H1 (cell line): ENCODE results near the gene MYH9.

Experiments used
- CBX5 ChIP-seq: fragments of 300-800, 300-1000 bp; sonication (generic); IDR thresholded peaks from 2 replicates; pipeline ENCODE4 v1.7.1; 2016; ENCODE audit warnings: antibody characterized with exemption, low read length, low read depth
- CHD2 ChIP-seq: IDR thresholded peaks from 2 replicates; pipeline ENCODE4 v1.6.1; 2012; ENCODE audit warnings: low read length, improper control_type of control experiment
- CHD7 ChIP-seq: fragments of 300-600 bp; sonication (generic); IDR thresholded peaks from 2 replicates; pipeline ENCODE4 v1.7.1; 2012; ENCODE audit warnings: low read length, moderate library complexity, mild to moderate bottlenecking, inconsistent platforms; ENCODE audit not compliant: insufficient replicate concordance
- CREB1 ChIP-seq: IDR thresholded peaks from 2 replicates; pipeline ENCODE4 v1.6.1; 2012; ENCODE audit warnings: inconsistent platforms
- CTCF ChIP-seq, 3 experiments: IDR thresholded peaks; 1 replicate in 2 of 3; 2 replicates in 1 of 3; pipeline versions ENCODE4 v1.5.1 to v1.6.1; 2011; ENCODE audit warnings: low read length in 3 of 3, mild to moderate bottlenecking in 3 of 3, inconsistent platforms in 2 of 3, low read depth in 1 of 3, moderate library complexity in 1 of 3; ENCODE audit not compliant: insufficient read depth in 1 of 3; ENCODE audit errors: control extremely low read depth in 1 of 3
- HDAC6 ChIP-seq: IDR thresholded peaks from one replicate; pipeline ENCODE4 v1.7.1; 2012; ENCODE audit warnings: low read depth, mild to moderate bottlenecking, inconsistent platforms, low read length, moderate library complexity
- JUND ChIP-seq: IDR thresholded peaks from 2 replicates; pipeline ENCODE4 v1.6.1; 2011; ENCODE audit warnings: mild to moderate bottlenecking, improper control_type of control experiment, low read length
- MAX ChIP-seq: IDR thresholded peaks from 2 replicates; pipeline ENCODE4 v1.6.1; 2012; ENCODE audit warnings: inconsistent platforms
- POLR2A ChIP-seq, 2 experiments: IDR thresholded peaks; 1 replicate in 1 of 2; 2 replicates in 1 of 2; pipeline ENCODE4 v1.6.1; 2011; ENCODE audit warnings: low read depth in 2 of 2, low read length in 2 of 2, mild to moderate bottlenecking in 2 of 2; ENCODE audit errors: control extremely low read depth in 1 of 2
- RAD21 ChIP-seq, 2 experiments: IDR thresholded peaks in 1 of 2; conservative IDR thresholded peaks in 1 of 2; 2 replicates each; pipeline ENCODE4 v1.6.1; 2011; ENCODE audit warnings: low read depth in 2 of 2, low read length in 2 of 2, improper control_type of control experiment in 1 of 2, inconsistent platforms in 1 of 2, mild to moderate bottlenecking in 1 of 2, moderate library complexity in 1 of 2
- USF2 ChIP-seq: IDR thresholded peaks from 2 replicates; pipeline ENCODE4 v1.6.1; 2011; ENCODE audit warnings: low read length, improper control_type of control experiment

- no peak for TF ChIP-seq USF2
- no peak for TF ChIP-seq CTCF (IDR thresholded peaks at IDR 0.05; ENCODE audit: control extremely low read depth in 1 of 3, insufficient read depth in 1 of 3, low read depth in 1 of 3, low read length in 3 of 3)
- TF ChIP-seq MAX, result no peak
- TF ChIP-seq CHD2, result no peak
- no peak for TF ChIP-seq RAD21 (IDR thresholded peaks at IDR 0.05 in 1 of 2, conservative IDR thresholded peaks at IDR 0.05 in 1 of 2; ENCODE audit: low read depth in 2 of 2, low read length in 2 of 2)
- no peak for TF ChIP-seq CREB1
- TF ChIP-seq CHD7, result no peak
- TF ChIP-seq POLR2A (IDR thresholded peaks at IDR 0.05; ENCODE audit: control extremely low read depth in 1 of 2, low read depth in 2 of 2, low read length in 2 of 2), result no peak
- no peak for TF ChIP-seq JUND
- no peak for TF ChIP-seq HDAC6
- no peak for TF ChIP-seq CBX5
These were observed 15.8 kb downstream of the MYH9 start for GRCh38 chr22:36371920-36372319.
